GM12892 (cell line): ENCODE results near the gene EBLN1.

Source experiments
- POLR2A ChIP-seq: IDR thresholded peaks from 2 replicates; pipeline ENCODE4 v1.6.1; 2011; ENCODE audit warnings: low read depth, low read length, control low read depth
- POLR2AphosphoS5 ChIP-seq: IDR thresholded peaks from 2 replicates; pipeline ENCODE4 v1.6.1; 2011; ENCODE audit warnings: low read depth, low read length, control low read depth

DNA sequence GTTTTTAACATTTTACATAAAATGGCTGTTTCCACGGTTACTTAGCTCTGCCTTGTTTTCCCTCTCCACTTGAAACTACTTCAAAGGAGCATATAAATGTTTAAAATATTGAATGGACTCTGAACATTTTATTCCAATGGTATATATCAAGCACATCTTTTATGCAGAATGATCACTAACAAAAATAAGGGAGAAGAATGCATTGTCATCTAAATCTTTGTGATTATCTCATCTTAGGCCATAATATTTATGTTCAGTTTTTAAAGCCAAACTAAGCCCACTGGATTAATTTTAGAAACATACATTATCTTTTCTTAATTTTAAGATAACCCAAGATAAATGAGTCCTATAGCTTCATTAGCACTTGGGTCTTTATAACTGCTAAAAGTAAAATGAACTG, 13.4 kb upstream of the EBLN1 start:
- TF ChIP-seq POLR2A (no peak), POLR2AphosphoS5 (no peak)
